Measurements from ENCODE around the gene OR1I1. TPM values are rescaled to one million over a fixed set of nuclear protein-coding genes. Genes with fewer than 3 reads are reported as not detected.

Gene OR1I1
- total and polyA plus RNA-seq, 8 donors, result not detected

GRCh38 chr19:15112385-15112784 lies 30.4 kb downstream of the OR1I1 start:
- peaks cover 7 to 38% (median 22%) of the 10 kb centered on the region in 4 donors for H3K4me1 ChIP-seq
- H3K27ac ChIP-seq, result no peak overlapping the region
- peaks cover 24 to 84% (median 78%) of the 10 kb centered on the region in 4 donors for H3K36me3 ChIP-seq
- no peaks in the 10 kb centered on the region for H3K9me3 ChIP-seq
- intact Hi-C loops (cut with DNase I; ENCODE audit: low total_unique reads), result no loop called here
- 82 to 94% (median 89%) methylated on average over 10 to 11 of the region's 11 CpGs for WGBS, 5 donors
- no peak for TF ChIP-seq POLR2AphosphoS5 (IDR thresholded peaks at IDR 0.05)
- TF ChIP-seq CTCF (IDR thresholded peaks at IDR 0.05), result no peak
- TF ChIP-seq EP300 (IDR thresholded peaks at IDR 0.05), result no peak
- no peak for TF ChIP-seq POLR2A (IDR thresholded peaks at IDR 0.05)
- no peak overlapping the region for H3K4me3 ChIP-seq
- H3K27me3 ChIP-seq, result peaks cover 0 to 19% (median 4%) of the 10 kb centered on the region in 3 donors
- no peak for DNase-seq

- Histone ChIP-seq H3K9me3 (no peaks in the 10 kb centered on the region), H3K36me3 (peaks cover 35 to 96% (median 89%) of the 10 kb centered on the region in 4 donors), H3K4me3 (no peak overlapping the region), H3K4me1 (peaks cover 6 to 26% (median 16%) of the 10 kb centered on the region in 4 donors), H3K27me3 (peaks cover 0 to 8% (median 0%) of the 10 kb centered on the region in 3 donors), H3K27ac (peak overlapping the region in 3 of 5 donors; percentile 20 to 71 (median 61))
- no peak for DNase-seq
- intact Hi-C loops (cut with DNase I; ENCODE audit: low total_unique reads), result no loop called here
- 89 to 93% (median 91%) methylated on average over 51 to 58 of the region's 58 CpGs for WGBS, 5 donors
- TF ChIP-seq POLR2A (IDR thresholded peaks at IDR 0.05) (no peak), POLR2AphosphoS5 (IDR thresholded peaks at IDR 0.05) (no peak), EP300 (IDR thresholded peaks at IDR 0.05) (no peak), CTCF (IDR thresholded peaks at IDR 0.05) (no peak)
These were observed 31.5 kb downstream of the OR1I1 start for GRCh38 chr19:15113245-15114152.

DNA sequence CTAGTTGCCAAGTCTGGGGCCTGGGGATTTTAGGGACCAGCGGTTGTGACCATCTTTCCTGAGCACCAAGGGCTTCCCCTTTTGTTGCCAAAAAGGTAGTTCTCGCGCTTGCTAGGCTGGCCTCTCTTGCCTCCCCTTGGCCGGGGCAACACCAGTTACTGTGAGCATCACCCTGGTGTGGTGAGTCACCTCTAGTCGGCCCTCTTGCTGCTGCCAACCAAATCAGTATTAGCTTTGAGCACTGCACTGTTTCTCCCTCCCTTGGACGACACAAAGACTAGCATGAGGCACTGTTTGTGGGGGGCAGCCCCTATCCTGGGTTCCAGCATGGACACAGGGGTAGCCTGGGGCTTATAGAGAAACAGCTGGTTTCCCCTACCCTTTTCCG lies 32.1 kb downstream of the OR1I1 start:
- no peak overlapping the region for H3K4me3 ChIP-seq
- H3K9me3 ChIP-seq, result no peaks in the 10 kb centered on the region
- intact Hi-C loops (cut with DNase I; ENCODE audit: low total_unique reads), result no loop called here
- peak overlapping the region in 4 of 5 donors; percentile 20 to 71 (median 48) for H3K27ac ChIP-seq
- H3K4me1 ChIP-seq, result peaks cover 0 to 20% (median 13%) of the 10 kb centered on the region in 4 donors
- 39 to 82% (median 76%) methylated on average over 4 to 7 of the region's 7 CpGs for WGBS, 5 donors
- peaks cover 41 to 100% (median 94%) of the 10 kb centered on the region in 4 donors for H3K36me3 ChIP-seq
- DNase-seq, result no peak
- no peak for TF ChIP-seq POLR2AphosphoS5 (IDR thresholded peaks at IDR 0.05)
- no peak for TF ChIP-seq POLR2A (IDR thresholded peaks at IDR 0.05)
- no peak for TF ChIP-seq EP300 (IDR thresholded peaks at IDR 0.05)
- peaks cover 0 to 3% (median 0%) of the 10 kb centered on the region in 3 donors for H3K27me3 ChIP-seq

- 46 to 78% (median 58%) methylated on average over 8 to 13 of the region's 13 CpGs for WGBS, 5 donors
- H3K27ac ChIP-seq, result peak overlapping the region in 4 of 5 donors; percentile 34 to 71 (median 54)
- no peak overlapping the region for H3K4me3 ChIP-seq
- TF ChIP-seq CTCF (IDR thresholded peaks at IDR 0.05) (no peak), POLR2A (IDR thresholded peaks at IDR 0.05) (no peak), POLR2AphosphoS5 (IDR thresholded peaks at IDR 0.05) (peak in 1 of 3 donors; percentile 23), EP300 (IDR thresholded peaks at IDR 0.05) (no peak)
- H3K36me3 ChIP-seq, result peaks cover 50 to 100% (median 95%) of the 10 kb centered on the region in 4 donors
- peaks cover 0 to 18% (median 11%) of the 10 kb centered on the region in 4 donors for H3K4me1 ChIP-seq
- H3K27me3 ChIP-seq, result no peaks in the 10 kb centered on the region
- H3K9me3 ChIP-seq, result no peaks in the 10 kb centered on the region
- DNase-seq, result peak; percentile 43 to 72
- intact Hi-C loops (cut with DNase I; ENCODE audit: low total_unique reads), result no loop called here
These were observed 33.1 kb downstream of the OR1I1 start for GRCh38 chr19:15115080-15115479.

Data from stomach (tissue), 9 donors.